Fibroblast of lung (primary cell): ENCODE data around the gene FHL1.

ENCODE experiments used
- EZH2 ChIP-seq: IDR thresholded peaks from 2 replicates; pipeline ENCODE4 v1.5.1; 2012; ENCODE audit warnings: low read length, control low read depth, mild to moderate bottlenecking; ENCODE audit errors: missing control alignments
- TF ChIP-seq, protein P1 (sequence below), 2 donors: IDR thresholded peaks in 1 of 2; conservative IDR thresholded peaks in 1 of 2; 1 replicate in 1 of 2; 2 replicates in 1 of 2; pipeline ENCODE4 v1.5.1; 2011 to 2012; ENCODE audit warnings: low read length in 2 of 2, control low read depth in 1 of 2, inconsistent platforms in 1 of 2, low read depth in 1 of 2, mild to moderate bottlenecking in 1 of 2

DNA sequence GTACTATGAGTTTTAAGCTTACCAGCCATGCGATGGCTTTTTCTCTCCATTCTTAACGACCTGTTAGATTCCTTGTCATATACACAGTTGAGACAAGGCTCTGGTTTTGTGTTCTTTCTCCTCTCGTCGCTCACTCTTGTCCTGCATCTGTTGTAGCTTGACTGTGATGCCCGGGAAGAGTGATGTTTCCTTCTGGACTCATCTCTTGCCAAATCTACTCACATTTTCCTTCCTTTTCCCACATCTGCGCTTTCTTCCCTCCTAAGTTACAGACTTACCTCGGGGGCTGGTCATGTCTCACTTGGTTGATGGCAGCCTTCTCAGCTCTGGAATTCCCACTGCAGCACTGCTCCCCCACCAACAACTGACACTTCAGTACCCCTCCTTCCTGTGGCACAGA, 108.7 kb downstream of the FHL1 start:
- TF ChIP-seq, protein P1, sequence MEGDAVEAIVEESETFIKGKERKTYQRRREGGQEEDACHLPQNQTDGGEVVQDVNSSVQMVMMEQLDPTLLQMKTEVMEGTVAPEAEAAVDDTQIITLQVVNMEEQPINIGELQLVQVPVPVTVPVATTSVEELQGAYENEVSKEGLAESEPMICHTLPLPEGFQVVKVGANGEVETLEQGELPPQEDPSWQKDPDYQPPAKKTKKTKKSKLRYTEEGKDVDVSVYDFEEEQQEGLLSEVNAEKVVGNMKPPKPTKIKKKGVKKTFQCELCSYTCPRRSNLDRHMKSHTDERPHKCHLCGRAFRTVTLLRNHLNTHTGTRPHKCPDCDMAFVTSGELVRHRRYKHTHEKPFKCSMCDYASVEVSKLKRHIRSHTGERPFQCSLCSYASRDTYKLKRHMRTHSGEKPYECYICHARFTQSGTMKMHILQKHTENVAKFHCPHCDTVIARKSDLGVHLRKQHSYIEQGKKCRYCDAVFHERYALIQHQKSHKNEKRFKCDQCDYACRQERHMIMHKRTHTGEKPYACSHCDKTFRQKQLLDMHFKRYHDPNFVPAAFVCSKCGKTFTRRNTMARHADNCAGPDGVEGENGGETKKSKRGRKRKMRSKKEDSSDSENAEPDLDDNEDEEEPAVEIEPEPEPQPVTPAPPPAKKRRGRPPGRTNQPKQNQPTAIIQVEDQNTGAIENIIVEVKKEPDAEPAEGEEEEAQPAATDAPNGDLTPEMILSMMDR (conservative IDR thresholded peaks at IDR 0.05 in 1 of 2, IDR thresholded peaks at IDR 0.05 in 1 of 2; ENCODE audit: low read depth in 1 of 2, low read length in 2 of 2): no peak
- no peak for TF ChIP-seq EZH2
